ENCODE measurements around the gene LASP1. TPM values are rescaled to one million over a fixed set of nuclear protein-coding genes. Genes with fewer than 3 reads are reported as not detected.

The LASP1 gene
- total and polyA plus RNA-seq, 2 experiments from 2014 or later = 48.7 to 173 TPM

DNA sequence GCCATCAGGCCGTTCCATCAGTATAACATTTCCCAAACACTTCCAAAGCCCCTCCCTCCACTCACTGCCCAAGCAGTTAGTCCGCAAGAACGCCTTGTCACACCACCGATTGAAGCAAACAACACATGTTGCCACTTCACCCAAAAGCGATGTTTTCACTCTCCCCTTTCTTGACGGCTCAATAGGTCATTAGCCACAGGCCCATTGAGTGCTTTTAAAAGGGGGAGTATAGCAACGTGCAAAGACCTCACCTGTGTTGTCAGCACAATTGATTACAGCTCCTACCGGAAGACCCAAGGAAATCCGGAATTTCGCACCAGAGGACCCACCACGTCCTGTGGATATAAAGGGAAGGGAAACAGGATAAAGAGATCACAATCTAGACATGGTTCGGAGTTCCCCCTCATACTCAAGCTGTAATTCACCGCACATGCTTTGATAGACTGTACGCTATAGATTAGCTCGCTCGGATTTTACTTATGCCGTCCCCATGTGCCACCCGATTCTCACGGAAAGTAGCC is 17.0 kb upstream of the LASP1 start:
- Mint-ChIP-seq H3K27me3 (ENCODE audit: insufficient read depth, low read depth, poor library complexity) (peaks cover 12% of the 10 kb centered on the region), H3K27ac (peak overlapping the region; percentile 100), H3K9me3 (peaks cover 4% of the 10 kb centered on the region; the same call in 1 of the 3 replicates), H3K4me3 (peak overlapping the region; percentile 100), H3K36me3 (ENCODE audit: low read depth) (peaks cover 60% of the 10 kb centered on the region), H3K4me1 (peaks cover 18% of the 10 kb centered on the region; the same call in 2 of the 3 replicates)
- H3K4me1 ChIP-seq (ENCODE audit: insufficient read depth) = peaks cover 23% of the 10 kb centered on the region
- DNase-seq (ENCODE audit: low spot score) (no peak), ATAC-seq (no peak)
- H3K9me2 ChIP-seq (ENCODE audit: insufficient read depth) = no peaks in the 10 kb centered on the region
- H3K36me3 ChIP-seq (ENCODE audit: insufficient read depth) = peaks cover 52% of the 10 kb centered on the region
- peak overlapping the region; percentile 100 for H3K4me3 ChIP-seq
- peak overlapping the region; percentile 100 for H3K4me2 ChIP-seq
- peaks cover 62% of the 10 kb centered on the region for H3F3A ChIP-seq (replicated peaks; ENCODE audit: low read depth)
- peak overlapping the region; percentile 88 for H3K27ac ChIP-seq (ENCODE audit: low read depth)
- H3K79me2 ChIP-seq (replicated peaks; ENCODE audit: insufficient read depth) = peaks cover 46% of the 10 kb centered on the region
- TF ChIP-seq, protein P1, sequence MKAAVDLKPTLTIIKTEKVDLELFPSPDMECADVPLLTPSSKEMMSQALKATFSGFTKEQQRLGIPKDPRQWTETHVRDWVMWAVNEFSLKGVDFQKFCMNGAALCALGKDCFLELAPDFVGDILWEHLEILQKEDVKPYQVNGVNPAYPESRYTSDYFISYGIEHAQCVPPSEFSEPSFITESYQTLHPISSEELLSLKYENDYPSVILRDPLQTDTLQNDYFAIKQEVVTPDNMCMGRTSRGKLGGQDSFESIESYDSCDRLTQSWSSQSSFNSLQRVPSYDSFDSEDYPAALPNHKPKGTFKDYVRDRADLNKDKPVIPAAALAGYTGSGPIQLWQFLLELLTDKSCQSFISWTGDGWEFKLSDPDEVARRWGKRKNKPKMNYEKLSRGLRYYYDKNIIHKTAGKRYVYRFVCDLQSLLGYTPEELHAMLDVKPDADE (IDR thresholded peaks at IDR 0.05) = no peak
- TF ChIP-seq ZNF114 (CRISPR knock-in tag; IDR thresholded peaks at IDR 0.05) (no peak), EZH2 (IDR thresholded peaks at IDR 0.05; ENCODE audit: low read depth, unreplicated experiment) (no peak), POLR2AphosphoS5 (IDR thresholded peaks at IDR 0.05; ENCODE audit: low read depth) (no peak), STAT1 (IDR thresholded peaks at IDR 0.05; ENCODE audit: unreplicated experiment) (no peak), JUNB (IDR thresholded peaks at IDR 0.05; ENCODE audit: unreplicated experiment) (no peak), NANOG (IDR thresholded peaks at IDR 0.05; ENCODE audit: borderline replicate concordance) (no peak), CREB1 (CRISPR knock-in tag; IDR thresholded peaks at IDR 0.05; ENCODE audit: low read depth) (no peak), EZH2phosphoT487 (IDR thresholded peaks at IDR 0.05; ENCODE audit: unreplicated experiment) (no peak), ZNF331 (CRISPR knock-in tag; IDR thresholded peaks at IDR 0.05; ENCODE audit: low read depth) (no peak)
- TF ChIP-seq, protein P2, sequence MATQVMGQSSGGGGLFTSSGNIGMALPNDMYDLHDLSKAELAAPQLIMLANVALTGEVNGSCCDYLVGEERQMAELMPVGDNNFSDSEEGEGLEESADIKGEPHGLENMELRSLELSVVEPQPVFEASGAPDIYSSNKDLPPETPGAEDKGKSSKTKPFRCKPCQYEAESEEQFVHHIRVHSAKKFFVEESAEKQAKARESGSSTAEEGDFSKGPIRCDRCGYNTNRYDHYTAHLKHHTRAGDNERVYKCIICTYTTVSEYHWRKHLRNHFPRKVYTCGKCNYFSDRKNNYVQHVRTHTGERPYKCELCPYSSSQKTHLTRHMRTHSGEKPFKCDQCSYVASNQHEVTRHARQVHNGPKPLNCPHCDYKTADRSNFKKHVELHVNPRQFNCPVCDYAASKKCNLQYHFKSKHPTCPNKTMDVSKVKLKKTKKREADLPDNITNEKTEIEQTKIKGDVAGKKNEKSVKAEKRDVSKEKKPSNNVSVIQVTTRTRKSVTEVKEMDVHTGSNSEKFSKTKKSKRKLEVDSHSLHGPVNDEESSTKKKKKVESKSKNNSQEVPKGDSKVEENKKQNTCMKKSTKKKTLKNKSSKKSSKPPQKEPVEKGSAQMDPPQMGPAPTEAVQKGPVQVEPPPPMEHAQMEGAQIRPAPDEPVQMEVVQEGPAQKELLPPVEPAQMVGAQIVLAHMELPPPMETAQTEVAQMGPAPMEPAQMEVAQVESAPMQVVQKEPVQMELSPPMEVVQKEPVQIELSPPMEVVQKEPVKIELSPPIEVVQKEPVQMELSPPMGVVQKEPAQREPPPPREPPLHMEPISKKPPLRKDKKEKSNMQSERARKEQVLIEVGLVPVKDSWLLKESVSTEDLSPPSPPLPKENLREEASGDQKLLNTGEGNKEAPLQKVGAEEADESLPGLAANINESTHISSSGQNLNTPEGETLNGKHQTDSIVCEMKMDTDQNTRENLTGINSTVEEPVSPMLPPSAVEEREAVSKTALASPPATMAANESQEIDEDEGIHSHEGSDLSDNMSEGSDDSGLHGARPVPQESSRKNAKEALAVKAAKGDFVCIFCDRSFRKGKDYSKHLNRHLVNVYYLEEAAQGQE (IDR thresholded peaks at IDR 0.05; ENCODE audit: unreplicated experiment) = no peak
- TF ChIP-seq, protein P3, sequence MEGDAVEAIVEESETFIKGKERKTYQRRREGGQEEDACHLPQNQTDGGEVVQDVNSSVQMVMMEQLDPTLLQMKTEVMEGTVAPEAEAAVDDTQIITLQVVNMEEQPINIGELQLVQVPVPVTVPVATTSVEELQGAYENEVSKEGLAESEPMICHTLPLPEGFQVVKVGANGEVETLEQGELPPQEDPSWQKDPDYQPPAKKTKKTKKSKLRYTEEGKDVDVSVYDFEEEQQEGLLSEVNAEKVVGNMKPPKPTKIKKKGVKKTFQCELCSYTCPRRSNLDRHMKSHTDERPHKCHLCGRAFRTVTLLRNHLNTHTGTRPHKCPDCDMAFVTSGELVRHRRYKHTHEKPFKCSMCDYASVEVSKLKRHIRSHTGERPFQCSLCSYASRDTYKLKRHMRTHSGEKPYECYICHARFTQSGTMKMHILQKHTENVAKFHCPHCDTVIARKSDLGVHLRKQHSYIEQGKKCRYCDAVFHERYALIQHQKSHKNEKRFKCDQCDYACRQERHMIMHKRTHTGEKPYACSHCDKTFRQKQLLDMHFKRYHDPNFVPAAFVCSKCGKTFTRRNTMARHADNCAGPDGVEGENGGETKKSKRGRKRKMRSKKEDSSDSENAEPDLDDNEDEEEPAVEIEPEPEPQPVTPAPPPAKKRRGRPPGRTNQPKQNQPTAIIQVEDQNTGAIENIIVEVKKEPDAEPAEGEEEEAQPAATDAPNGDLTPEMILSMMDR (conservative IDR thresholded peaks at IDR 0.05; ENCODE audit: low read depth in 2 of 2) = no peak
- TF ChIP-seq, protein P4, sequence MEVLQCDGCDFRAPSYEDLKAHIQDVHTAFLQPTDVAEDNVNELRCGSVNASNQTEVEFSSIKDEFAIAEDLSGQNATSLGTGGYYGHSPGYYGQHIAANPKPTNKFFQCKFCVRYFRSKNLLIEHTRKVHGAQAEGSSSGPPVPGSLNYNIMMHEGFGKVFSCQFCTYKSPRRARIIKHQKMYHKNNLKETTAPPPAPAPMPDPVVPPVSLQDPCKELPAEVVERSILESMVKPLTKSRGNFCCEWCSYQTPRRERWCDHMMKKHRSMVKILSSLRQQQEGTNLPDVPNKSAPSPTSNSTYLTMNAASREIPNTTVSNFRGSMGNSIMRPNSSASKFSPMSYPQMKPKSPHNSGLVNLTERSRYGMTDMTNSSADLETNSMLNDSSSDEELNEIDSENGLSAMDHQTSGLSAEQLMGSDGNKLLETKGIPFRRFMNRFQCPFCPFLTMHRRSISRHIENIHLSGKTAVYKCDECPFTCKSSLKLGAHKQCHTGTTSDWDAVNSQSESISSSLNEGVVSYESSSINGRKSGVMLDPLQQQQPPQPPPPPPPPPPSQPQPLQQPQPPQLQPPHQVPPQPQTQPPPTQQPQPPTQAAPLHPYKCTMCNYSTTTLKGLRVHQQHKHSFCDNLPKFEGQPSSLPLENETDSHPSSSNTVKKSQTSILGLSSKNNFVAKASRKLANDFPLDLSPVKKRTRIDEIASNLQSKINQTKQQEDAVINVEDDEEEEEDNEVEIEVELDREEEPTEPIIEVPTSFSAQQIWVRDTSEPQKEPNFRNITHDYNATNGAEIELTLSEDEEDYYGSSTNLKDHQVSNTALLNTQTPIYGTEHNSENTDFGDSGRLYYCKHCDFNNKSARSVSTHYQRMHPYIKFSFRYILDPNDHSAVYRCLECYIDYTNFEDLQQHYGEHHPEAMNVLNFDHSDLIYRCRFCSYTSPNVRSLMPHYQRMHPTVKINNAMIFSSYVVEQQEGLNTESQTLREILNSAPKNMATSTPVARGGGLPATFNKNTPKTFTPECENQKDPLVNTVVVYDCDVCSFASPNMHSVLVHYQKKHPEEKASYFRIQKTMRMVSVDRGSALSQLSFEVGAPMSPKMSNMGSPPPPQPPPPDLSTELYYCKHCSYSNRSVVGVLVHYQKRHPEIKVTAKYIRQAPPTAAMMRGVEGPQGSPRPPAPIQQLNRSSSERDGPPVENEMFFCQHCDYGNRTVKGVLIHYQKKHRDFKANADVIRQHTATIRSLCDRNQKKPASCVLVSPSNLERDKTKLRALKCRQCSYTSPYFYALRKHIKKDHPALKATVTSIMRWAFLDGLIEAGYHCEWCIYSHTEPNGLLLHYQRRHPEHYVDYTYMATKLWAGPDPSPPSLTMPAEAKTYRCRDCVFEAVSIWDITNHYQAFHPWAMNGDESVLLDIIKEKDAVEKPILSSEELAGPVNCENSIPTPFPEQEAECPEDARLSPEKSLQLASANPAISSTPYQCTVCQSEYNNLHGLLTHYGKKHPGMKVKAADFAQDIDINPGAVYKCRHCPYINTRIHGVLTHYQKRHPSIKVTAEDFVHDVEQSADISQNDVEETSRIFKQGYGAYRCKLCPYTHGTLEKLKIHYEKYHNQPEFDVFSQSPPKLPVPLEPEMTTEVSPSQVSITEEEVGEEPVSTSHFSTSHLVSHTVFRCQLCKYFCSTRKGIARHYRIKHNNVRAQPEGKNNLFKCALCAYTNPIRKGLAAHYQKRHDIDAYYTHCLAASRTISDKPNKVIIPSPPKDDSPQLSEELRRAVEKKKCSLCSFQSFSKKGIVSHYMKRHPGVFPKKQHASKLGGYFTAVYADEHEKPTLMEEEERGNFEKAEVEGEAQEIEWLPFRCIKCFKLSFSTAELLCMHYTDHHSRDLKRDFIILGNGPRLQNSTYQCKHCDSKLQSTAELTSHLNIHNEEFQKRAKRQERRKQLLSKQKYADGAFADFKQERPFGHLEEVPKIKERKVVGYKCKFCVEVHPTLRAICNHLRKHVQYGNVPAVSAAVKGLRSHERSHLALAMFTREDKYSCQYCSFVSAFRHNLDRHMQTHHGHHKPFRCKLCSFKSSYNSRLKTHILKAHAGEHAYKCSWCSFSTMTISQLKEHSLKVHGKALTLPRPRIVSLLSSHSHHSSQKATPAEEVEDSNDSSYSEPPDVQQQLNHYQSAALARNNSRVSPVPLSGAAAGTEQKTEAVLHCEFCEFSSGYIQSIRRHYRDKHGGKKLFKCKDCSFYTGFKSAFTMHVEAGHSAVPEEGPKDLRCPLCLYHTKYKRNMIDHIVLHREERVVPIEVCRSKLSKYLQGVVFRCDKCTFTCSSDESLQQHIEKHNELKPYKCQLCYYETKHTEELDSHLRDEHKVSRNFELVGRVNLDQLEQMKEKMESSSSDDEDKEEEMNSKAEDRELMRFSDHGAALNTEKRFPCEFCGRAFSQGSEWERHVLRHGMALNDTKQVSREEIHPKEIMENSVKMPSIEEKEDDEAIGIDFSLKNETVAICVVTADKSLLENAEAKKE (CRISPR knock-in tag; IDR thresholded peaks at IDR 0.05) = no peak
- no peak overlapping the region for H2AFZ ChIP-seq
- no peaks in the 10 kb centered on the region for H3K27me3 ChIP-seq (ENCODE audit: insufficient read depth)
- H4K20me1 ChIP-seq (replicated peaks; ENCODE audit: insufficient read depth) = peaks cover 50% of the 10 kb centered on the region

All from GM23338 (cell line).